Spleen (tissue), 7 donors: ENCODE results near the gene COCH.

Source experiments
- POLR2A ChIP-seq, 3 donors: fragments of 450-650 bp; IDR thresholded peaks; one replicate each; pipeline ENCODE4 v1.5.1; 2017; ENCODE audit warnings: antibody characterized with exemption in 3 of 3, mild to moderate bottlenecking in 1 of 3
- TF ChIP-seq, protein P1 (sequence below), 11 experiments: fragments of 200-600 bp in 7 of 11; fragments of 450-650 bp in 4 of 11; sonication (generic) in 4 of 11; IDR thresholded peaks in 8 of 11; conservative IDR thresholded peaks in 3 of 11; 1 replicate in 7 of 11; 2 replicates in 4 of 11; pipeline versions ENCODE4 v1.4.0 to v1.8.0; 2016 to 2021; ENCODE audit warnings: antibody characterized with exemption in 11 of 11, inconsistent platforms in 4 of 11, mild to moderate bottlenecking in 1 of 11
- donor health status: DM: no; HTN: no; CAD: no; lungs with moderate emphysema.
- donor health status: DM: no; HTN: no; CAD: no.
- donor health status: DM: no; HTN: no; CAD: no.

GRCh38 chr14:30875788-30876053 is 1.4 kb downstream of the COCH start:
- TF ChIP-seq POLR2A (IDR thresholded peaks at IDR 0.05) = no peak
- TF ChIP-seq, protein P1, sequence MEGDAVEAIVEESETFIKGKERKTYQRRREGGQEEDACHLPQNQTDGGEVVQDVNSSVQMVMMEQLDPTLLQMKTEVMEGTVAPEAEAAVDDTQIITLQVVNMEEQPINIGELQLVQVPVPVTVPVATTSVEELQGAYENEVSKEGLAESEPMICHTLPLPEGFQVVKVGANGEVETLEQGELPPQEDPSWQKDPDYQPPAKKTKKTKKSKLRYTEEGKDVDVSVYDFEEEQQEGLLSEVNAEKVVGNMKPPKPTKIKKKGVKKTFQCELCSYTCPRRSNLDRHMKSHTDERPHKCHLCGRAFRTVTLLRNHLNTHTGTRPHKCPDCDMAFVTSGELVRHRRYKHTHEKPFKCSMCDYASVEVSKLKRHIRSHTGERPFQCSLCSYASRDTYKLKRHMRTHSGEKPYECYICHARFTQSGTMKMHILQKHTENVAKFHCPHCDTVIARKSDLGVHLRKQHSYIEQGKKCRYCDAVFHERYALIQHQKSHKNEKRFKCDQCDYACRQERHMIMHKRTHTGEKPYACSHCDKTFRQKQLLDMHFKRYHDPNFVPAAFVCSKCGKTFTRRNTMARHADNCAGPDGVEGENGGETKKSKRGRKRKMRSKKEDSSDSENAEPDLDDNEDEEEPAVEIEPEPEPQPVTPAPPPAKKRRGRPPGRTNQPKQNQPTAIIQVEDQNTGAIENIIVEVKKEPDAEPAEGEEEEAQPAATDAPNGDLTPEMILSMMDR (IDR thresholded peaks at IDR 0.05 in 8 of 11, conservative IDR thresholded peaks at IDR 0.05 in 3 of 11) = no peak
